ENCODE measurements around the gene DGKI.

- TF ChIP-seq SUZ12 (IDR thresholded peaks at IDR 0.05; ENCODE audit: extremely low read depth, insufficient read depth, insufficient read length) (no peak), YY1 (IDR thresholded peaks at IDR 0.05; ENCODE audit: insufficient read depth, insufficient read length) (no peak)
Measured at GRCh38 chr7:137747359-137748031, 99.3 kb downstream of the DGKI start.

Data from NT2/D1 (cell line).